Hepatocyte (in vitro differentiated cells): ENCODE measurements around the gene PRR9.

Source experiments
- CTCF ChIP-seq: fragments of 200-600 bp; sonication (generic); IDR thresholded peaks from 2 replicates; pipeline ENCODE4 v1.5.1; 2016; ENCODE audit warnings: antibody characterized with exemption, mild to moderate bottlenecking; ENCODE audit not compliant: poor library complexity
- EZH2phosphoT487 ChIP-seq: fragments of 200-600 bp; sonication (generic); IDR thresholded peaks from one replicate; pipeline ENCODE4 v1.6.1; 2018; ENCODE audit warnings: antibody characterized with exemption, mild to moderate bottlenecking, low read depth, moderate library complexity; ENCODE audit not compliant: unreplicated experiment, severe bottlenecking

GRCh38 chr1:153194331-153195050, 22.9 kb upstream of the PRR9 start:
- no peak for TF ChIP-seq CTCF
- TF ChIP-seq EZH2phosphoT487: no peak
